ENCODE measurements around the gene MINPP1. TPM values are rescaled to one million over a fixed set of nuclear protein-coding genes. Genes with fewer than 3 reads are reported as not detected.

The MINPP1 gene
- total RNA-seq: 33.0 and 35.6 TPM in 2 replicates

GRCh38 chr10:87504640-87505365 is at the start of gene MINPP1:
Gene MINPP1 (plus strand): TSS chr10:87504893. CDS start chr10:87504916, 23 bp downstream.

Other genes starting within 250 kb of the MINPP1 start
- 2.0 and 3.5 TPM in 2 replicates for gene NUTM2D, start 147.1 kb upstream of the MINPP1 start, total RNA-seq
- gene PAPSS2, start 155.0 kb downstream of the MINPP1 start, total RNA-seq: 44.3 and 124 TPM in 2 replicates

Data from pericardium fibroblast (primary cell).